GM12864 (cell line): ENCODE measurements around the gene CUL9.

ENCODE experiments used
- DNase-seq: peaks from one replicate; pipeline ENCODE4 v3.0.0-alpha.2; 2011; ENCODE audit warnings: low read depth
- H3K4me3 ChIP-seq: 2 replicates; pipeline ENCODE4 v1.5.1; 2011; ENCODE audit warnings: mild to moderate bottlenecking, low read depth, low read length, control low read depth
- TF ChIP-seq, protein P1 (sequence below): IDR thresholded peaks from 2 replicates; pipeline ENCODE4 v1.5.1; 2011; ENCODE audit warnings: low read depth, mild to moderate bottlenecking, moderate library complexity, low read length, control low read depth, inconsistent platforms; ENCODE audit errors: missing control alignments

Gene CUL9

DNA sequence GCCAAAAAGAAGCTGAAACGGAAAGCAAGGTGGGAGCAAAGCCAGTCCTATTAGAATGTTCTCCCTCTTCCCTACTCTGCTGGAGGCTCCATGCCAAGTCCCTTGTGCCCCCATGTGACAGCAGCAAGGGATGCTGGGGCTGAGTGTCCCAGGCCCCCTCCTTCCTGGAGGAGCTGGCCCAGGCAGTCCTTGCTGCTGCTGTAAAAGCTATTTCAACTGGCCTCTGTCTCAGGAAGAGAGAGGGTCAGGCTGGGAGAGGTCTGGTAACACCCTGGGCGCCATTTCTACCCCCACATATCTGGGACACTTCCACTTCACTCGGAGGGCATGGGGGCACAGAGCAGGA lies 86.3 kb downstream of the CUL9 start:
- TF ChIP-seq, protein P1, sequence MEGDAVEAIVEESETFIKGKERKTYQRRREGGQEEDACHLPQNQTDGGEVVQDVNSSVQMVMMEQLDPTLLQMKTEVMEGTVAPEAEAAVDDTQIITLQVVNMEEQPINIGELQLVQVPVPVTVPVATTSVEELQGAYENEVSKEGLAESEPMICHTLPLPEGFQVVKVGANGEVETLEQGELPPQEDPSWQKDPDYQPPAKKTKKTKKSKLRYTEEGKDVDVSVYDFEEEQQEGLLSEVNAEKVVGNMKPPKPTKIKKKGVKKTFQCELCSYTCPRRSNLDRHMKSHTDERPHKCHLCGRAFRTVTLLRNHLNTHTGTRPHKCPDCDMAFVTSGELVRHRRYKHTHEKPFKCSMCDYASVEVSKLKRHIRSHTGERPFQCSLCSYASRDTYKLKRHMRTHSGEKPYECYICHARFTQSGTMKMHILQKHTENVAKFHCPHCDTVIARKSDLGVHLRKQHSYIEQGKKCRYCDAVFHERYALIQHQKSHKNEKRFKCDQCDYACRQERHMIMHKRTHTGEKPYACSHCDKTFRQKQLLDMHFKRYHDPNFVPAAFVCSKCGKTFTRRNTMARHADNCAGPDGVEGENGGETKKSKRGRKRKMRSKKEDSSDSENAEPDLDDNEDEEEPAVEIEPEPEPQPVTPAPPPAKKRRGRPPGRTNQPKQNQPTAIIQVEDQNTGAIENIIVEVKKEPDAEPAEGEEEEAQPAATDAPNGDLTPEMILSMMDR = no peak
- no peak for DNase-seq

GRCh38 chr6:43268782-43269272 lies 86.8 kb downstream of the CUL9 start:
- DNase-seq = no peak
- TF ChIP-seq, protein P1 = no peak
- no peak overlapping the region for H3K4me3 ChIP-seq

More for the DNA sequence above, 86.3 kb downstream of the CUL9 start:
- H3K4me3 ChIP-seq = no peak overlapping the region

- TF ChIP-seq, protein P1 = no peak
- H3K4me3 ChIP-seq = peak overlapping the region; percentile 22
- no peak for DNase-seq
These were observed 87.4 kb downstream of the CUL9 start for GRCh38 chr6:43269273-43270007.

GRCh38 chr6:43271103-43271815 lies 89.3 kb downstream of the CUL9 start:
- no peak for DNase-seq
- no peak overlapping the region for H3K4me3 ChIP-seq
- TF ChIP-seq, protein P1 = no peak

- no peak for DNase-seq
- TF ChIP-seq, protein P1 = no peak
- H3K4me3 ChIP-seq = no peak overlapping the region
These were observed 89.9 kb downstream of the CUL9 start for GRCh38 chr6:43271944-43272343.

GRCh38 chr6:43273707-43274106 lies 91.7 kb downstream of the CUL9 start:
- no peak for DNase-seq
- TF ChIP-seq, protein P1 = no peak
- H3K4me3 ChIP-seq = no peak overlapping the region
